A549 (cell line): ENCODE measurements around the gene KCNIP4. TPM values are rescaled to one million over a fixed set of nuclear protein-coding genes. Genes with fewer than 3 reads are reported as not detected.

ENCODE experiments used
- ATAC-seq, 2 experiments: fragments of 200-7000 bp in 1 of 2; fragments of >200 bp in 1 of 2; cut with Nextera tagmentation in 1 of 2; cut with Tn5 transposase in 1 of 2; 3 replicates each; pipeline versions ENCODE4 v1.8.0 to v1.9.1; 2018 to 2020; ENCODE audit warnings: mild to moderate bottlenecking in 1 of 2, moderate library complexity in 1 of 2
- CTCF ChIA-PET: fragments of 300-600 bp; sonication (Branson Sonifier 250); formaldehyde crosslinking; extraction: SDS; loops from one replicate; lab custom pipeline; 2021; ENCODE audit warnings: antibody characterized with exemption, inconsistent platforms; lab: Yijun Ruan, JAX
- POLR2A ChIA-PET: fragments of 350-600 bp; formaldehyde crosslinking; extraction: SDS; loops from one replicate; lab custom pipeline; 2021; ENCODE audit warnings: antibody characterized with exemption, inconsistent platforms; lab: Yijun Ruan, JAX
- DNase-seq, 2 experiments: peaks; one replicate each; pipeline versions ENCODE4 v3.0.0 to v3.0.0-alpha.2; 2011 to 2016; ENCODE audit warnings: low read depth in 1 of 2, low spot score in 1 of 2
- FAIRE-seq: peaks from 2 replicates; lab custom pipeline; 2011; peaks lifted over from hg19 to GRCh38; lab: Jason Lieb, UNC
- H3K27ac ChIP-seq, 2 experiments: fragments of >200 bp; sonication (Bioruptor Twin); formaldehyde crosslinking; 3 replicates each; pipeline ENCODE4 v1.5.1; 2016 to 2017
- H3K4me1 ChIP-seq: fragments of >200 bp; sonication (Bioruptor Twin); formaldehyde crosslinking; 3 replicates; pipeline ENCODE4 v1.6.1; 2016
- H3K4me2 ChIP-seq: fragments of >200 bp; sonication (Bioruptor Twin); formaldehyde crosslinking; 3 replicates; pipeline ENCODE4 v1.6.1; 2016
- H3K4me3 ChIP-seq: fragments of >200 bp; sonication (Bioruptor Twin); formaldehyde crosslinking; 3 replicates; pipeline ENCODE4 v1.5.1; 2016
- H3K9me3 ChIP-seq: fragments of >200 bp; sonication (Bioruptor Twin); formaldehyde crosslinking; 3 replicates; pipeline ENCODE4 v1.6.1; 2016
- CBX2 ChIP-seq: fragments of 200-600 bp; sonication (generic); IDR thresholded peaks from 2 replicates; pipeline ENCODE4 v1.6.1; 2016; ENCODE audit warnings: low read depth, mild to moderate bottlenecking, borderline replicate concordance
- CEBPB ChIP-seq, 2 experiments: fragments of >200 bp in 1 of 2; sonication (Bioruptor Twin) in 1 of 2; formaldehyde crosslinking in 1 of 2; IDR thresholded peaks; 2 replicates each; pipeline ENCODE4 v1.6.1; 2012 to 2016
- EHF ChIP-seq: fragments of 250-450 bp; sonication (Bioruptor Pico); IDR thresholded peaks from 2 replicates; pipeline ENCODE4 v1.5.0; 2020; ENCODE audit warnings: mild to moderate bottlenecking
- FOSB ChIP-seq: fragments of 250-450 bp; sonication (Bioruptor Pico); IDR thresholded peaks from 2 replicates; pipeline ENCODE4 v1.5.0; 2020; ENCODE audit warnings: mild to moderate bottlenecking, moderate library complexity
- HDAC2 ChIP-seq: fragments of 200-600 bp; sonication (generic); IDR thresholded peaks from 2 replicates; pipeline ENCODE4 v1.6.1; 2016
- HES2 ChIP-seq: fragments of >200 bp; sonication (Bioruptor Twin); formaldehyde crosslinking; IDR thresholded peaks from 2 replicates; pipeline ENCODE4 v1.6.1; 2016
- HMGXB4 ChIP-seq: fragments of 250-450 bp; sonication (Bioruptor Pico); IDR thresholded peaks from 2 replicates; pipeline ENCODE4 v1.5.0; 2021; ENCODE audit warnings: mild to moderate bottlenecking, moderate library complexity, borderline replicate concordance
- JUN ChIP-seq, 2 experiments: fragments of >200 bp; sonication (Bioruptor Twin); formaldehyde crosslinking; IDR thresholded peaks; 2 replicates in 1 of 2; 3 replicates in 1 of 2; pipeline ENCODE4 v1.6.1; 2016 to 2017
- KDM1A ChIP-seq: fragments of 200-600 bp; sonication (generic); IDR thresholded peaks from 2 replicates; pipeline ENCODE4 v1.6.1; 2016; ENCODE audit warnings: low read depth, mild to moderate bottlenecking
- MAFK ChIP-seq: fragments of 450-650 bp; IDR thresholded peaks from 2 replicates; pipeline ENCODE4 v1.6.1; 2014; ENCODE audit not compliant: partially characterized antibody
- MAZ ChIP-seq: fragments of 150-350 bp; IDR thresholded peaks from 2 replicates; pipeline ENCODE4 v1.6.1; 2014; ENCODE audit warnings: antibody characterized with exemption, low read depth, low read length, borderline replicate concordance
- NR3C1 ChIP-seq: fragments of >200 bp; sonication (Bioruptor Twin); formaldehyde crosslinking; IDR thresholded peaks from 3 replicates; pipeline ENCODE4 v1.6.1; 2017
- PHF8 ChIP-seq: fragments of 200-600 bp; sonication (generic); IDR thresholded peaks from 2 replicates; pipeline ENCODE4 v1.6.1; 2016; ENCODE audit warnings: low read depth, mild to moderate bottlenecking, antibody characterized with exemption, moderate library complexity, borderline replicate concordance
- POLR2A ChIP-seq: IDR thresholded peaks from 2 replicates; pipeline ENCODE4 v1.6.1; 2012; ENCODE audit warnings: mild to moderate bottlenecking, low read length
- SMC3 ChIP-seq: fragments of >200 bp; sonication (Bioruptor Twin); formaldehyde crosslinking; IDR thresholded peaks from 3 replicates; pipeline ENCODE4 v1.6.1; 2018; ENCODE audit warnings: inconsistent platforms
- TP53 ChIP-seq: fragments of 250-450 bp; sonication (Bioruptor Pico); IDR thresholded peaks from 2 replicates; pipeline ENCODE4 v1.5.0; 2021; ENCODE audit warnings: mild to moderate bottlenecking, moderate library complexity
- USF2 ChIP-seq: fragments of 450-650 bp; IDR thresholded peaks from 2 replicates; pipeline ENCODE4 v1.6.1; 2014; ENCODE audit warnings: antibody characterized with exemption
- ZC3H11A ChIP-seq: fragments of 450-650 bp; IDR thresholded peaks from 2 replicates; pipeline ENCODE4 v1.6.1; 2014; ENCODE audit warnings: antibody characterized with exemption, mild to moderate bottlenecking
- ZFP36 ChIP-seq: fragments of 450-650 bp; IDR thresholded peaks from 2 replicates; pipeline ENCODE4 v1.6.1; 2014; ENCODE audit warnings: borderline replicate concordance; ENCODE audit not compliant: partially characterized antibody
- WGBS: methylation state at CpG from one replicate; pipeline ENCODE4 v1.1.6; 2017; ENCODE audit errors: missing lambda C conversion rate; 5-methylcytosine and 5-hydroxymethylcytosine counted together
- polyA plus RNA-seq, 4 experiments: library from polyadenylated mRNA; depleted of rRNA in 3 of 4; stranded (reverse); fragments of >200 nt; fragmentation: RNase III in 1 of 4; extraction: RNeasy Plus Mini Kit Qiagen cat#74134 plus additional on column Dnase treatment in 1 of 4; gene quantifications; 2 replicates in 3 of 4; 3 replicates in 1 of 4; pipeline ENCODE4 v1.2.3, GENCODE V29; 2011 to 2017

KCNIP4 gene
- polyA plus RNA-seq, 2 of the 4 experiments (the other 2 are of a cell fraction) = not detected

- WGBS = 11% methylated on average over 4 of the region's 4 CpGs
- FAIRE-seq (no peak), DNase-seq (no peak), ATAC-seq (no peak)
- no peaks in the 10 kb centered on the region for H3K4me1 ChIP-seq
- ChIA-PET CTCF (no interaction called here), POLR2A (no interaction called here)
- H3K4me3 ChIP-seq = no peak overlapping the region
- no peaks in the 10 kb centered on the region for H3K9me3 ChIP-seq
- no peak overlapping the region for H3K4me2 ChIP-seq
- no peak for TF ChIP-seq TP53 (CRISPR knock-in tag)
- TF ChIP-seq ZFP36 = no peak
- TF ChIP-seq HDAC2 = no peak
- H3K27ac ChIP-seq = no peak overlapping the region
Measured at GRCh38 chr4:20925176-20925575, 1023.4 kb downstream of the KCNIP4 start.

- no peaks in the 10 kb centered on the region for H3K4me1 ChIP-seq
- WGBS = 5% methylated on average over 2 of the region's 2 CpGs
- H3K27ac ChIP-seq = no peak overlapping the region
- no peak for TF ChIP-seq SMC3
- TF ChIP-seq MAFK = peak; percentile 50
- no peak for TF ChIP-seq ZFP36
- TF ChIP-seq USF2 = no peak
- no peak for TF ChIP-seq FOSB
- no peak for TF ChIP-seq ZC3H11A
- no peak for TF ChIP-seq POLR2A
- no peak for TF ChIP-seq HES2
- ChIA-PET CTCF (no interaction called here), POLR2A (no interaction called here)
- DNase-seq = no peak
- no peaks in the 10 kb centered on the region for H3K9me3 ChIP-seq
- no peak for ATAC-seq
- H3K4me3 ChIP-seq = no peak overlapping the region
- no peak overlapping the region for H3K4me2 ChIP-seq
- no peak for FAIRE-seq
Measured at GRCh38 chr4:20922962-20923361, 1025.6 kb downstream of the KCNIP4 start.

GRCh38 chr4:20916106-20916505, 1032.5 kb downstream of the KCNIP4 start:
- CTCF ChIA-PET = no interaction called here
- ATAC-seq (no peak), FAIRE-seq (no peak), DNase-seq (no peak)
- H3K4me3 ChIP-seq = no peak overlapping the region
- WGBS = 7% methylated on average over 1 of the region's 1 CpG
- H3K27ac ChIP-seq = no peak overlapping the region
- no peaks in the 10 kb centered on the region for H3K9me3 ChIP-seq
- H3K4me1 ChIP-seq = no peaks in the 10 kb centered on the region
- POLR2A ChIA-PET = no interaction called here
- H3K4me2 ChIP-seq = no peak overlapping the region
- TF ChIP-seq PHF8 = no peak

GRCh38 chr4:20904966-20905365, 1043.6 kb downstream of the KCNIP4 start:
- Histone ChIP-seq H3K27ac (no peak overlapping the region), H3K4me1 (no peaks in the 10 kb centered on the region), H3K4me3 (no peak overlapping the region), H3K9me3 (no peaks in the 10 kb centered on the region), H3K4me2 (no peak overlapping the region)
- ATAC-seq (no peak), FAIRE-seq (no peak), DNase-seq (no peak)
- 7% methylated on average over 3 of the region's 3 CpGs for WGBS
- POLR2A ChIA-PET = no interaction called here
- no peak for TF ChIP-seq MAZ
- TF ChIP-seq HMGXB4 (CRISPR knock-in tag) = no peak
- no peak for TF ChIP-seq HDAC2
- TF ChIP-seq CBX2 = no peak
- no peak for TF ChIP-seq EHF (CRISPR knock-in tag)
- no peak for TF ChIP-seq KDM1A
- no peak for TF ChIP-seq CEBPB (IDR thresholded peaks at IDR 0.05)
- no peak for TF ChIP-seq TP53 (CRISPR knock-in tag)
- TF ChIP-seq NR3C1 = no peak
- TF ChIP-seq JUN (IDR thresholded peaks at IDR 0.05) = no peak
- CTCF ChIA-PET = no interaction called here
